ENCODE measurements around the gene ZNF679. TPM values are rescaled to one million over a fixed set of nuclear protein-coding genes. Genes with fewer than 3 reads are reported as not detected.

Gene ZNF679
- total RNA-seq, 1 experiment from 2014 or later, result not detected

DNA sequence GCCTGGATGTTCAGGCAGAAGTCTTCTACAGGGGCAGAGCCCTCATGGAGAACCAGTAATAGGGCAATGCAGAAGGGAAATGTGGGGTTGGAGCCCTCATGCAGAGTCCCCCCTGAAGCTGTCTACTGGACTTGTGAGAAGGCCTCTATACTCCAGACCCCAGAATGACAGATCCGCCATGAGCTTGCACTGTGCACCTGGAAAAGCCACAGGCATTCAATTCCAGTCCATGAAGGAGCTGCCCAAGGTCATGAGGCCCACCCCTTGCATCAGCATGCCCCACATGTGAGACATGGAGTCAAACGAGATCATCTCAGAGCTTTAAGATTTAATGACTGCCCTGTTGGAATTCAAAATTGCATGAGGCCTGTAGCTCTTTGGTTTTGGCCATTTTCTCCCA lies 4.9 kb upstream of the ZNF679 start (continued):
- TF ChIP-seq, protein P1, sequence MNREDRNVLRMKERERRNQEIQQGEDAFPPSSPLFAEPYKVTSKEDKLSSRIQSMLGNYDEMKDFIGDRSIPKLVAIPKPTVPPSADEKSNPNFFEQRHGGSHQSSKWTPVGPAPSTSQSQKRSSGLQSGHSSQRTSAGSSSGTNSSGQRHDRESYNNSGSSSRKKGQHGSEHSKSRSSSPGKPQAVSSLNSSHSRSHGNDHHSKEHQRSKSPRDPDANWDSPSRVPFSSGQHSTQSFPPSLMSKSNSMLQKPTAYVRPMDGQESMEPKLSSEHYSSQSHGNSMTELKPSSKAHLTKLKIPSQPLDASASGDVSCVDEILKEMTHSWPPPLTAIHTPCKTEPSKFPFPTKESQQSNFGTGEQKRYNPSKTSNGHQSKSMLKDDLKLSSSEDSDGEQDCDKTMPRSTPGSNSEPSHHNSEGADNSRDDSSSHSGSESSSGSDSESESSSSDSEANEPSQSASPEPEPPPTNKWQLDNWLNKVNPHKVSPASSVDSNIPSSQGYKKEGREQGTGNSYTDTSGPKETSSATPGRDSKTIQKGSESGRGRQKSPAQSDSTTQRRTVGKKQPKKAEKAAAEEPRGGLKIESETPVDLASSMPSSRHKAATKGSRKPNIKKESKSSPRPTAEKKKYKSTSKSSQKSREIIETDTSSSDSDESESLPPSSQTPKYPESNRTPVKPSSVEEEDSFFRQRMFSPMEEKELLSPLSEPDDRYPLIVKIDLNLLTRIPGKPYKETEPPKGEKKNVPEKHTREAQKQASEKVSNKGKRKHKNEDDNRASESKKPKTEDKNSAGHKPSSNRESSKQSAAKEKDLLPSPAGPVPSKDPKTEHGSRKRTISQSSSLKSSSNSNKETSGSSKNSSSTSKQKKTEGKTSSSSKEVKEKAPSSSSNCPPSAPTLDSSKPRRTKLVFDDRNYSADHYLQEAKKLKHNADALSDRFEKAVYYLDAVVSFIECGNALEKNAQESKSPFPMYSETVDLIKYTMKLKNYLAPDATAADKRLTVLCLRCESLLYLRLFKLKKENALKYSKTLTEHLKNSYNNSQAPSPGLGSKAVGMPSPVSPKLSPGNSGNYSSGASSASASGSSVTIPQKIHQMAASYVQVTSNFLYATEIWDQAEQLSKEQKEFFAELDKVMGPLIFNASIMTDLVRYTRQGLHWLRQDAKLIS (CRISPR knock-in tag; IDR thresholded peaks at IDR 0.05; ENCODE audit: borderline replicate concordance), result no peak
- TF ChIP-seq GRHL2 (CRISPR knock-in tag; IDR thresholded peaks at IDR 0.05; ENCODE audit: insufficient replicate concordance, severe bottlenecking) (no peak), SMAD3 (CRISPR knock-in tag; IDR thresholded peaks at IDR 0.05; ENCODE audit: borderline replicate concordance) (no peak)
- TF ChIP-seq, protein P2, sequence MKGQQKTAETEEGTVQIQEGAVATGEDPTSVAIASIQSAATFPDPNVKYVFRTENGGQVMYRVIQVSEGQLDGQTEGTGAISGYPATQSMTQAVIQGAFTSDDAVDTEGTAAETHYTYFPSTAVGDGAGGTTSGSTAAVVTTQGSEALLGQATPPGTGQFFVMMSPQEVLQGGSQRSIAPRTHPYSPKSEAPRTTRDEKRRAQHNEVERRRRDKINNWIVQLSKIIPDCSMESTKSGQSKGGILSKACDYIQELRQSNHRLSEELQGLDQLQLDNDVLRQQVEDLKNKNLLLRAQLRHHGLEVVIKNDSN (CRISPR knock-in tag; IDR thresholded peaks at IDR 0.05), result no peak

DNA sequence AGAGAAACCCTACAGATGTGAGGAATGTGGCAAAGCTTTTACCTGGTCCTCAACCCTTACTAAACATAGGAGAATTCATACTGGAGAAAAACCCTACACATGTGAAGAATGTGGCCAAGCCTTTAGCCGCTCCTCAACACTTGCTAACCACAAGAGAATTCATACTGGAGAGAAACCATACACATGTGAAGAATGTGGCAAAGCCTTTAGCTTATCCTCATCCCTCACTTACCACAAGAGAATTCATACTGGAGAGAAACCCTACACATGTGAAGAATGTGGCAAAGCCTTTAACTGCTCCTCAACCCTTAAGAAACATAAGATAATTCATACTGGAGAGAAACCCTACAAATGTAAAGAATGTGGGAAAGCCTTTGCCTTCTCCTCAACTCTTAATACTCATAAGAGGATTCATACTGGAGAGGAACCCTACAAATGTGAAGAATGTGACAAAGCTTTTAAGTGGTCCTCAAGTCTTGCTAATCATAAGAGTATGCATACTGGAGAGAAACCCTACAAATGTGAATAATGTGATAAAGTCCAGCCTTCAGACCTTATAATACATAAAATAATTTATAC lies 38.2 kb downstream of the ZNF679 start:
- ChIA-PET POLR2A (no interaction called here), CTCF (no interaction called here)
- H3K36me3 Mint-ChIP-seq, result peaks cover 45% of the 10 kb centered on the region
- ATAC-seq, result no peak
- TF ChIP-seq, protein P3, sequence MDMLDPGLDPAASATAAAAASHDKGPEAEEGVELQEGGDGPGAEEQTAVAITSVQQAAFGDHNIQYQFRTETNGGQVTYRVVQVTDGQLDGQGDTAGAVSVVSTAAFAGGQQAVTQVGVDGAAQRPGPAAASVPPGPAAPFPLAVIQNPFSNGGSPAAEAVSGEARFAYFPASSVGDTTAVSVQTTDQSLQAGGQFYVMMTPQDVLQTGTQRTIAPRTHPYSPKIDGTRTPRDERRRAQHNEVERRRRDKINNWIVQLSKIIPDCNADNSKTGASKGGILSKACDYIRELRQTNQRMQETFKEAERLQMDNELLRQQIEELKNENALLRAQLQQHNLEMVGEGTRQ (CRISPR knock-in tag; IDR thresholded peaks at IDR 0.05), result no peak
- no peak for TF ChIP-seq SMAD3 (CRISPR knock-in tag; IDR thresholded peaks at IDR 0.05; ENCODE audit: borderline replicate concordance)
- TF ChIP-seq, protein P4, sequence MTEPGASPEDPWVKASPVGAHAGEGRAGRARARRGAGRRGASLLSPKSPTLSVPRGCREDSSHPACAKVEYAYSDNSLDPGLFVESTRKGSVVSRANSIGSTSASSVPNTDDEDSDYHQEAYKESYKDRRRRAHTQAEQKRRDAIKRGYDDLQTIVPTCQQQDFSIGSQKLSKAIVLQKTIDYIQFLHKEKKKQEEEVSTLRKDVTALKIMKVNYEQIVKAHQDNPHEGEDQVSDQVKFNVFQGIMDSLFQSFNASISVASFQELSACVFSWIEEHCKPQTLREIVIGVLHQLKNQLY (CRISPR knock-in tag; IDR thresholded peaks at IDR 0.05), result no peak
- TF ChIP-seq, protein P5, sequence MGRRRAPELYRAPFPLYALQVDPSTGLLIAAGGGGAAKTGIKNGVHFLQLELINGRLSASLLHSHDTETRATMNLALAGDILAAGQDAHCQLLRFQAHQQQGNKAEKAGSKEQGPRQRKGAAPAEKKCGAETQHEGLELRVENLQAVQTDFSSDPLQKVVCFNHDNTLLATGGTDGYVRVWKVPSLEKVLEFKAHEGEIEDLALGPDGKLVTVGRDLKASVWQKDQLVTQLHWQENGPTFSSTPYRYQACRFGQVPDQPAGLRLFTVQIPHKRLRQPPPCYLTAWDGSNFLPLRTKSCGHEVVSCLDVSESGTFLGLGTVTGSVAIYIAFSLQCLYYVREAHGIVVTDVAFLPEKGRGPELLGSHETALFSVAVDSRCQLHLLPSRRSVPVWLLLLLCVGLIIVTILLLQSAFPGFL (CRISPR knock-in tag; IDR thresholded peaks at IDR 0.05; ENCODE audit: borderline replicate concordance), result no peak
- TF ChIP-seq EMX1 (CRISPR knock-in tag; IDR thresholded peaks at IDR 0.05), result no peak
- no peak for TF ChIP-seq ZNF396 (CRISPR knock-in tag; IDR thresholded peaks at IDR 0.05; ENCODE audit: borderline replicate concordance)
- TF ChIP-seq RELA (CRISPR knock-in tag; IDR thresholded peaks at IDR 0.05; ENCODE audit: borderline replicate concordance), result no peak
- TF ChIP-seq, protein P6, sequence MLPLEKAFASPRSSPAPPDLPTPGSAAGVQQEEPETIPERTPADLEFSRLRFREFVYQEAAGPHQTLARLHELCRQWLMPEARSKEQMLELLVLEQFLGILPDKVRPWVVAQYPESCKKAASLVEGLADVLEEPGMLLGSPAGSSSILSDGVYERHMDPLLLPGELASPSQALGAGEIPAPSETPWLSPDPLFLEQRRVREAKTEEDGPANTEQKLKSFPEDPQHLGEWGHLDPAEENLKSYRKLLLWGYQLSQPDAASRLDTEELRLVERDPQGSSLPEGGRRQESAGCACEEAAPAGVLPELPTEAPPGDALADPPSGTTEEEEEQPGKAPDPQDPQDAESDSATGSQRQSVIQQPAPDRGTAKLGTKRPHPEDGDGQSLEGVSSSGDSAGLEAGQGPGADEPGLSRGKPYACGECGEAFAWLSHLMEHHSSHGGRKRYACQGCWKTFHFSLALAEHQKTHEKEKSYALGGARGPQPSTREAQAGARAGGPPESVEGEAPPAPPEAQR (CRISPR knock-in tag; IDR thresholded peaks at IDR 0.05), result no peak
- TF ChIP-seq JAZF1 (CRISPR knock-in tag; IDR thresholded peaks at IDR 0.05), result no peak
- TF ChIP-seq JUN (CRISPR knock-in tag; IDR thresholded peaks at IDR 0.05), result no peak
- TF ChIP-seq, protein P7, sequence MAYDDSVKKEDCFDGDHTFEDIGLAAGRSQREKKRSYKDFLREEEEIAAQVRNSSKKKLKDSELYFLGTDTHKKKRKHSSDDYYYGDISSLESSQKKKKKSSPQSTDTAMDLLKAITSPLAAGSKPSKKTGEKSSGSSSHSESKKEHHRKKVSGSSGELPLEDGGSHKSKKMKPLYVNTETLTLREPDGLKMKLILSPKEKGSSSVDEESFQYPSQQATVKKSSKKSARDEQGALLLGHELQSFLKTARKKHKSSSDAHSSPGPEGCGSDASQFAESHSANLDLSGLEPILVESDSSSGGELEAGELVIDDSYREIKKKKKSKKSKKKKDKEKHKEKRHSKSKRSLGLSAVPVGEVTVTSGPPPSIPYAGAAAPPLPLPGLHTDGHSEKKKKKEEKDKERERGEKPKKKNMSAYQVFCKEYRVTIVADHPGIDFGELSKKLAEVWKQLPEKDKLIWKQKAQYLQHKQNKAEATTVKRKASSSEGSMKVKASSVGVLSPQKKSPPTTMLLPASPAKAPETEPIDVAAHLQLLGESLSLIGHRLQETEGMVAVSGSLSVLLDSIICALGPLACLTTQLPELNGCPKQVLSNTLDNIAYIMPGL (CRISPR knock-in tag; IDR thresholded peaks at IDR 0.05), result no peak
- no peak for TF ChIP-seq TEAD1 (CRISPR knock-in tag; IDR thresholded peaks at IDR 0.05)
- H3K9me3 Mint-ChIP-seq, result peaks cover 52% of the 10 kb centered on the region
- no peak overlapping the region for H3K27ac Mint-ChIP-seq
- no peaks in the 10 kb centered on the region for H3K4me1 Mint-ChIP-seq
- H3K4me3 Mint-ChIP-seq, result no peak overlapping the region
- H3K27me3 Mint-ChIP-seq (ENCODE audit: low read depth), result peaks cover 4% of the 10 kb centered on the region
- no peak for DNase-seq (ENCODE audit: low spot score)

Data from WTC11 (cell line).